Hepatocyte (in vitro differentiated cells): ENCODE measurements around the gene CABCOCO1.

Experiments
- EZH2 ChIP-seq: fragments of 200-600 bp; sonication (generic); IDR thresholded peaks from 2 replicates; pipeline ENCODE4 v1.6.1; 2016; ENCODE audit warnings: antibody characterized with exemption, mild to moderate bottlenecking, borderline replicate concordance
- TF ChIP-seq, protein P1 (sequence below): fragments of 200-600 bp; sonication (generic); IDR thresholded peaks from 2 replicates; pipeline ENCODE4 v1.5.1; 2016; ENCODE audit warnings: antibody characterized with exemption, mild to moderate bottlenecking; ENCODE audit not compliant: poor library complexity

DNA sequence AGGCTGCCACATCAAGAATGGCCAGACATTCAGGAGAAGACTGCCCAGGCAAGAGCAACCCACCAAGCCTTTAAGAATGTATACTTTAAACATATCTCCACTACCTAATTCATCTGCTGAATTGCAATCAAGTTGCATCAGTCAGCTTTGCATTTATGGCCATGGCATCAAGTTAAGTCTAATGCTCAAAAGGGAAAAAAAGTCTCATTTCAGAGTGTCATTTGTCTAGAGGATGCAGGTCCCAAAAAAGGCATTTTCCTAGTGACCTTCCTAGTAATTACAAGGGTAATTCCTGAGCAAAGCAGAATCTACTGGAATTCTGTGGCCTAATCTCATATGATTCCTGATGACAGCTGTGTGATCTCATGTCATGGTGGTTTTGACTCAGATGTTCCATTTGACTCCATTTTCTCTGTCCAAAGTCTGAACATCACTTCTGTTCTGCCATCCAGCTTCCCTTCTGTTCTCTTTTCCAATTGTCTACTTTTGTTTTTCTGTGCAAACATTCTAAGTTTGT, 7.3 kb upstream of the CABCOCO1 start:
- TF ChIP-seq, protein P1, sequence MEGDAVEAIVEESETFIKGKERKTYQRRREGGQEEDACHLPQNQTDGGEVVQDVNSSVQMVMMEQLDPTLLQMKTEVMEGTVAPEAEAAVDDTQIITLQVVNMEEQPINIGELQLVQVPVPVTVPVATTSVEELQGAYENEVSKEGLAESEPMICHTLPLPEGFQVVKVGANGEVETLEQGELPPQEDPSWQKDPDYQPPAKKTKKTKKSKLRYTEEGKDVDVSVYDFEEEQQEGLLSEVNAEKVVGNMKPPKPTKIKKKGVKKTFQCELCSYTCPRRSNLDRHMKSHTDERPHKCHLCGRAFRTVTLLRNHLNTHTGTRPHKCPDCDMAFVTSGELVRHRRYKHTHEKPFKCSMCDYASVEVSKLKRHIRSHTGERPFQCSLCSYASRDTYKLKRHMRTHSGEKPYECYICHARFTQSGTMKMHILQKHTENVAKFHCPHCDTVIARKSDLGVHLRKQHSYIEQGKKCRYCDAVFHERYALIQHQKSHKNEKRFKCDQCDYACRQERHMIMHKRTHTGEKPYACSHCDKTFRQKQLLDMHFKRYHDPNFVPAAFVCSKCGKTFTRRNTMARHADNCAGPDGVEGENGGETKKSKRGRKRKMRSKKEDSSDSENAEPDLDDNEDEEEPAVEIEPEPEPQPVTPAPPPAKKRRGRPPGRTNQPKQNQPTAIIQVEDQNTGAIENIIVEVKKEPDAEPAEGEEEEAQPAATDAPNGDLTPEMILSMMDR, result no peak
- no peak for TF ChIP-seq EZH2
